GM19043 (cell line): ENCODE measurements around the gene PCDH1.

Experiments used
- ATAC-seq: cut with Tn5 transposase; IDR thresholded peaks from one replicate; pipeline ENCODE4 v1.9.1; 2021; ENCODE audit warnings: low read depth; ENCODE audit not compliant: unreplicated experiment

The PCDH1 gene

DNA sequence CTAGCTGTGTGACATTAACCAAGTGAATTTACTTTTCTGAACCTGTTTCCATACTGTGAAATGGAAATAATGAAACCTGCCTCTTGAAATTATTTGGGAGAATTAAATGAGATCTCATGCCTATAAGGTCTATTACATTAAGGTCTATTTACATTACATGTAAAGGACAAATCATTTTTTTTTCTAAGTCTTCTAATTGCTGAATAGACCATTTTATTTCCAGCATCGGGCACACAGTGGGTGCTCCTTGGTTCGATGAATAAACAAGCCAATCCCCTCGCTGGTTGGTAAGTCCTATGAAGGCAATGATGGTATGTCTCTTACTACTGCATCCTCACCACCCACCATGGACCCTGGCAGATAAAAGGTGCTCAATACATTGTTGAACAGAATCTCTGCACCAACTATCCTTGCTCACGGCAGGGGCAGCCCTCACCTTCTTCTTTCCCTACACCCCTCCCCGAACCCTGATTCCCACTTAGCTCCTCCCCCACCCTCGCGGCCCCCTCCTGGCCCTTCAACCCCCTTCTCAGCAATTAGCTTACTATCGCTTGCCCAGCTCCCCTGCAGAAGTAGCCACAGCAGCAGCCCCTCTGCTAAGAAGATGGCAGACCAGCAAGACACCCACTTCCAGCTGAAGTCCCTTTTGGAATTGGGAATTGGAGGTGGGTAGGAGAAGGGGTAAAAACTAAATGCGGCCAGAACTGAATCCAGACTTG lies 3.0 kb downstream of the PCDH1 start:
- ATAC-seq: no peak

DNA sequence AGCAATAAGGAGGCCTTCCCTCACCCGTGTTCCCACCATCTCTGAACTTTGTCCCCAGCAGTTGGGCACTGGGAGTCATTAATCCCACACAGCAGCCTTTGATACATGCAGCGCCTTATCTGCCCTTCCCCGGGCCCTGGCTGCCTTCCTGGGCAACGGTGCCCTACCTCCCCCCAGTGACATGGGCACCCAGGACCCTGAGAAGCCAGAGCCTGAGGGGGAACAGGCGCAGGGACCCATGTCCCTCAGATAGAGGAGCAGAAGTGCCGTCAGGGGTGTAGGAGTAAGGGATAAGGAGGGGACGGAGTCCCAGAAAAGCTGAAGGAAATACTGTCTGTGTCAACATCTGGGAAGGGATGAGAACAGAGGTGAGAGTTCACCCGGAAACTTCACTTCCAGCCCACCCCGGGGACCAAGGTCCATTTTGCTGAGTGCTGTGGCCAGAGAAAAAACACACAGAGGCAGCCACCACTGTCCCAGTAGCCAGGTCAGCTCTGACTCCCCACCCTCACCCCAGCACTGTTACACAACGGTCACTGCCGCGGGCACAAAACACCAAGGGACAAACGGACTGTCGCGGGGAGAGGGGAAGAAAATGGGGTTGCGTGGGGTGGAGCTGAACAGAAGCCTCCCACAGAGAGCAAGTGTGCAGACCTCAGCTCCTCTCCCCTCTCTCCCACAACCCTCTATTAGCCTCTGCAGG lies 3.8 kb downstream of the PCDH1 start:
- ATAC-seq: no peak

DNA sequence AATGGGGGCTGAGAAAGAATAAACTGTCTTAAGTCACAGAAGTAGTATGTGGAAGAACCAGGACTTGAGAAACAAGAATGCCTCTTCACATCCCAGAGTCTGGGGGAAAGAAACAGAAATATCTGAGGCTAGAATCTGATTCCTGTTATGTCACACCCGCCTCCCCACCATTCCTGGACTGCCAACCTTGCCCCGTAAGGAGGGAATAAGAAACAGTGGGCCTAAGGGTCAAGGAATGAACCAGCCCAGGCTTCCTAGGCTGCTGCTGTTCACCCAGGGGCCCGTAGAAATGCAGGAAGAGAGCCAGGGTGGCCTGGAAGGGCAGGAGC lies 4.3 kb downstream of the PCDH1 start:
- ATAC-seq: no peak

DNA sequence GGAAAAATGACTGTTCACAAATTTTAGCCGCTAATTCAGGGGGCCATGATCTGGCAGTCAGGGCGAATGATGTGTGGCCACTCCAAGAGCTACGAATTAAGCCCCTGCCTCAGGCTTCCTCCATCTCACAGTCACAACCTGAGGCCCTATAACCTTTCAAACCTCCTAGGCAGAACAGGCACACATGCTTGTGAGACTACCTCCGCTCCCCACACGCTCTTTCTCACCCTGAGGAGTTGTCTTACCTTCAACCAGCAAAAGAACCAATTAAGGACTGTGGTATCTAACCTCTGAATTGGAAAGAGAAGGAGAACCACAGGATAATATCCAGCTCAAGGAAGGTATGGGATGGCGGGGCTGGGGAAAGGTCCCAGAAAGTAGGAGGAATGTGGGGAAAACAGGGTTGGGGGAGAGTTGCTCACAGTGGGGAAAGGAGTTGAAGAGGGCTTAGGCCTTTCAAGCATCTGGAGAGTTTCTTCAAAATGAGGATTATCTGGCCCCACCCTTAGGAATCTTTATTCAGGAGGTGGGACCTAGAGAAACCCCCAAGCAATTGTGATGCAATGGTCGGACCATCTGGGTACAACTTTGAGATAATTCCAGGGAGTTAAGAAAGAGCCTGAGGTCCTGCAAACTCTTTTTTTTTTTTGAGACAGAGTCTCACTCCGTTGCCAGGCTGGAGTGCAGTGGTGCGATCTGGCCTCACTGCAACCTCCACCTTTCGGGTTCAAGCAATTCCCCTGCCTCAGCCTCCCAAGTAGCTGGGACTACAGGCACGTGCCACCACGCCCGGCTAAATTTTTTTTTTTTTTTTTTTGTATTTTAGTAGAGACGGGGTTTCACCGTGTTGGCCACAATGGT lies 5.5 kb downstream of the PCDH1 start:
- ATAC-seq: no peak

DNA sequence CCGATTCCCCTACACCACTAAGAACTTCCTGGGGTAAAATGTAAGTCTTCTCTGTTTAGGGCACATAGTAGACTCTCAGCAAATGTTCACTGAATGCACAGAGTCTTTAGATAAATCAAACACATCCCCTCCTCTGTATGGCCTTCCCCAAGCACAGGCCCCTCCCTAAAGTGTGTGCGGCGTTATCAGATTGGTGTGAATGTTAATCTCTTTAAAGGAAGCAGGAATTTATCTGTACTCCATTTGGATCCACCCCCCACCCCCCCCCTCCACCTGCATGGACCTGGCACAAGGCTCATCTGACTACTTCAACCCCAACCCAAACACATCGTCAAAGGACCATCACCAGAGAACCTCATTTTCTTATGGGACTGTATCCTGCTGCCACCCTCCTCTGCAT lies 6.3 kb downstream of the PCDH1 start:
- no peak for ATAC-seq

DNA sequence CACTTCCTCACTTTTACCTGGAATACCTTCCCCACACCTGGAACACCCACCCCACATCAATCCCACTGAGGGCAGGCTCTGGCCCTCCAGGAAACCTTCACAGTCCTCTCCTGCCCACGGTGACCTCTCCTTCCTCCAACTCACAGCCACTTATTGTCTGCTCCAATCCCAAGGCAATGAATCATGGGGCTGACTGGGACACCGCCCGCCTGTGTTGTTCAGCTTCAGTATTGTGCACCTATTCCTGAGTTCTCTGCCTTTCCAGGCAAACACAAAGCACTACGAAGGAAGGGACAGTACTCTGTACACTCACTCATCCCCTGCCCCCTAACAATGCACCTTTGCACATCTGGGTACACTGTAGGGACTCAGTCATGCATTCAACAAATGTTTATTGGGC lies 7.3 kb downstream of the PCDH1 start:
- ATAC-seq: no peak

DNA sequence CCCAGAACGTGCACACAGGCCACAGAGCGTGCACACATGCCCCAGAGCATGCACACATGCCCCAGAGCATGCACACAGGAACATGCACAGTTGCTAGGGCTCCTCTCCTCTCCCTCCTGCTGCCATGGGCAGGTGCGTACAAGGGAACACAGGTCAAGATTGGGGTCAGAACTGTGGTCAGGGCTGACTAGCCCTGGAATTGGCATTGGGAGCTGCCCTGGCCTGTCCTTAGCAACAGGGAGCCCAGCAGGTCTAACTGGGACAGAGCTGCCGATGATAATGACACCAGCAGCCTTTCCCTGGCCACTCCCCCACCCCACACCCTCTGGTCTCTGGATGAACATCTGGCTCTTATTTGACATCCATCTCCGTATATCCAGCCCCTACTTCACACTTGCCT lies 8.0 kb downstream of the PCDH1 start:
- no peak for ATAC-seq

DNA sequence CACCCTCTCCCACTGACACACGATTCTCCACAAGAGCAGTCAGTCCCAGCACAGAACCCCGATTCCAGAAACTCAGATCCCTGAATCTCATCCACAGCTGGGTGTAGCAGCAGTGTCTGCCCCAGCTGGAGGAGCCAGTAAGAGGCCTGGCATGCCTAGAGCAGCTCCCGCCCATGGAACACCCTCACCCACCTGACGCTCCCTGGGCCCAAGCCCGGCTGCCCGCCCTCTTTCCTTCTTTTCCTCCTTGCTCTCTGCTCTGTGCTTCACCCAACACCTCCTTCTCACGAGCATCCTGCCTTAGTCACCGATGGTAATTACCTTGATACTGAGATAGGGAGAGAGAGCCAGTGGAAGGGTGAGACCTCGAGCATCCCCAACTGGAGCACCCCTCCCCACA lies 8.7 kb downstream of the PCDH1 start:
- no peak for ATAC-seq

DNA sequence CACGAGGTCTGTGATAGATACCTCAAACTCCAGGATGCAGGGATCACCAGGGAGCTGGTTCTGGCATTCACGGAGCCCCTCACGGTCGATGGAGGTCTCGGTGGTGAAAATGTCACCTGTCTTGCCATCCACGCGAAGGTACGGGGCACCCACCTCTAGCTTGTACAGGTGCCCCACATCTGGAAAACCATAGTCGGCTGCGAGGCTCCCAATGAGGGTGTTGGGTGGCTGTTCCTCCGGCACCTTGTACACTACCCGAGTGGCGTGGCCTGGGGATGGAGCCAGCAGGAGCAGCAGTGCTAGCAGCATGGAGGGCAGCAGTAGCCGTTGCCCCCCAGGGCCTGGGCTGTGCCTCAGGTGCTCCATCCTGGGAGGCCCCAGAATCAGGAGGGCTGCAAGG lies 9.2 kb downstream of the PCDH1 start:
- ATAC-seq: no peak

DNA sequence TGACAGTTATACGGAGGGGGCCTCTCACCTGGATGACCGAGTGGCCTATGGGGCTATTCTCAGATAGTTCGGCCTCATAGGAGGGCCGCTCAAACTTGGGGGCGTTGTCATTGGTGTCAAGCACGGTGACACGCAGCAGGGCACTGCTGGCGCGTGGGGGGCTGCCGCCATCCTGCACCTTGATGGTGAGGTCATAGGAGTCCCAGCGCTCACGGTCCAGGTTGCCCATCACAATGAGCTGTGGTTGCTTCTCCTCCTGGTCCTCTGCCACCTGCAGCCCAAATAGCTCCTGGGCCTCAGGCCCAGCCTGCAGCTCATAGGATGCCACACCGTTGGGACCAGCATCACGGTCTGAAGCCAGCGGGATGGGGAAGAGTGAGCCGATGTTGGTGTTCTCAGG lies 9.7 kb downstream of the PCDH1 start:
- no peak for ATAC-seq

DNA sequence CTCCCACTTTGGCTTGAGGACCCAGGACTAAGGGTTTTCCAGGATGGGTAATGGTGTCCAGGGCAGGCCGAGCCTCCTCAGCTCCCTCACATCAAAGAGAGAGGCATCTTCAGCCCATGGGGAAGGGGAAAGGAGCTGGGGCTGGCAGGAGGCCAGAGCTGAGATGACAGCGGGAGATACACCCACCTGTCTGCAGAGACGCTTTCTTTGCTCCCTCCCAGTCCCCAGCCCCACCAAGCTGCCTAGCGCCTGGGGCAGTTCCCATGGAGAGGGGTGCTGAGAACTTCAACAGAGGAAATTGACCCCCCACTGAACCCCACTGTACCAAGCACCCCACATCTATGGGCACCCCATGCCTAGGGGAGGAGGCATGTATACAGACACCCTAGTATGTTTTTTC lies 10.6 kb downstream of the PCDH1 start:
- no peak for ATAC-seq

DNA sequence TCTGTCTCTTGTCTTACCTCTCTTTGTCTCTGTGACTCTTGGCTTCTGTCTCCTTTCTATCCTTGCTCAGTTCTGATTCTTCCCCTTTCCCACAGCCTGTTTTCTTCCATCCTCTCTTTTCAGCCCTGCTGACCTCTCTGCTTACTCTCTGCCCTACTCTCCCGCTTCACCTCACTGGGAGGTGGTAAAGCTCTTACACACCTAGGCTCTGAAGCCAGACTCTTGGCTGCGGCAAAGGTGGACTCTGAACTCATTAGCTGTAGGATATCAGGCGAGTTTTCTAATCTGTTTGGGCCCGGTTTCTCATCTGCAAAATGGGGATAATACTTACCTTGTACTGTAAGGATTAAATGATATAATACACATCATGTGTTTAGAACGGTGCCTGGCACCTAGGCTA lies 11.1 kb downstream of the PCDH1 start:
- no peak for ATAC-seq

DNA sequence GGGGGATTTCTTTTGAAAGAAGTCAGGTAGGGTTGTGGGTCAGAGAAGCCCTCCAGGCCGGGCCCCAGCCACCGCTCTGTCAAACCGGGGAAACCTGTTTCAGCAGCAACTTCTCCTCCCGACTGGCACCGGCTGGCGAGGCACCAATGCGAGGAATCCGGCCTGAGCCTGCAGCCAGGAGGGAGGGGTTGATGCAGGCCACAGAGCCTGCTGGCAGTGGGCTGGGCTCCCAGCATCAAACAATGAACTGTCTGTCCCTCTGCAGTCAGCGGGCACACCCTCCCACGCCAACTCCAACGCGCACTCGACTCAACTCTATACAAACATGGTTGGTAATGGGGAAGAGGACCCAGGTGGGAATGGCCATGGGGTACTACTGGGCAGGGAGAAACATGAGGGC lies 12.1 kb downstream of the PCDH1 start:
- no peak for ATAC-seq

DNA sequence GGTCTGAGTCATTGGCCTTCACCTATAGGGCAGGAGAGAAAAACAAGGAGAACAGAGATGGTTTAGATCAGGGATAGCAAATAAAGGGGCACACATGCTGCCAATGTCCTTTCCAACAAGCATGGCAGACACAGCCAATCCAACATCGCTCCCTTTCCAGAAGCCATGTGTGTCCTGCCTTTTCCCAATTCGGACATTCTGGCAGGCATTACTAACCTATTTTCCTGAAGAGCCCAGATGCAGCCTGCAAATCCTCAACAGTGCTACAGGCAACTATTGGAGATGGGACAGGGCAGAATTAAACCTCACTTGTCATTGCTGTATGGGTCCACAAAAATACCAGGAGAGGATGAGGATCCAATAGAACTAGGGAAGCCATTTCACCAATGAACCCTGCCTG lies 12.8 kb downstream of the PCDH1 start:
- no peak for ATAC-seq

DNA sequence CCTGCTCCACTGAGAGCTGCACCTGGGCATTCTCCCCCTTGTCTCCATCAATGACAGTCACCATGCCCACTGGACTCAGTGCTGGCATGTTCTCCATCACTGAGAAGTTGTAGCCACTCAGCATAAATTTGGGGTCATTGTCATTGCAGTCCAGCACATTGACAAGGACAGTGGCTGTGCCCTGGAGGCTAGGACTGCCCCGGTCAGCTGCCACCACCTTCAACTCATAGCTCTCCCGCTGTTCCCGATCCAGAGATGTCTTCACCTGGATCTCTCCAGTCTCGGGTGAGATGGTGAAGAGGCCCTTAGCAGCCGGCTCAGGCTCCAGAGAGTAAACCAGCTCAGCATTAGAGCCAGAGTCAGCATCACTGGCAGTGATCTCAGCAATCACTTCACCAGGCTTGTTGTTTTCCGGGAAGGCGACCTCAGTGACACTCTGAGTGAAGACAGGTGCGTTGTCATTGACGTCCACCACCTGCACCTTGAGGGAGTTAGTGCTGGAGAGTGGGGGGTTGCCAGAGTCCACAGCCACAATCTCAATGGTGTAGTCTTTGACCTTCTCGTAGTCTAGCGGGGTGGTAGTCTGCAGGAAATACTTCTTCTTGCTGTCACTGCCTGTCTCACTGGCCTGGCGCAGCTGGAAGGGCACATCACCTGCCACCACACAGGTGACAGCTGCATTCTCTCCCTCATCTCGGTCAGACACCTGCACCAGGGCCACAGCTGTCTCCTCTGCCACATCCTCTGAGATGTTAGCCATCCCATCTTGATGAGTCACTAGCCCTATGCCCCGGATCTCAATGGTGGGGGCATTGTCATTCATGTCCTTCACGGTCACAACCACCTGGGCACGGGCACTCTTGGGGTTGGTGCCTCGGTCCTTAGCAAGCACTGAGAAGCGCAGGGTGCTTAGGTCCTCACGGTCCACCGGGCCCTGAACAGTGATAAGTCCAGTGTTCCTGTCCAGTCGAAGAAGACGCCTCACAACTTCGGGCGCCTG lies 13.5 kb downstream of the PCDH1 start:
- no peak for ATAC-seq

DNA sequence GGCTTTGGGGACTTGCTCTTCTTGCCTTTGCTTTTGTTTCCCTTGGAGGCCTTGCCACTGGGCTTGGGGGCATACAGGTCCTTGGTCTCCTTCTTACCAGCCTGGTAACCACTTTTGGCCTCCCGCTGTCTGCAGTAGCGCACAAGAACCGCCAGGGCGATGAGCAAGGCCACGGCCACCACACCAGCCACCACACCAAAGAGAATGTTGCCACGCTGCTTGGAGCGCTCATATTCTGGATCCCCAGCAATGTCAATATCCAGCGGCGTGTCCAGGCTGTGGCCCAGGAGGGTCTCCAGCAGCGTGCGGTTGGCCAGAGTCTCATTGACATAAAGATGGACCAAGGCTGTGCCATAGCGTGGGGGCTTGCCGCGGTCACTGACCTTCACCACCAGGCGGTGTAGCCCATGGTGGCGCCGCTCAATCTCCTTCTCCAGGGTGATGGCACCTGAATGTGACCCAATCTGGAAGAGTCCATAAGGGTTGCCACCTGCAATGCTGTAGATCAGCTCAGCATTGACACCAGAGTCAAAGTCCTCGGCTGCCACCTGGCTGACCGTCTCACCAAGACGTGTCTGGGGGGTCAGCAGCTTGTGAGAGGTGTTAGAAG lies 14.5 kb downstream of the PCDH1 start:
- no peak for ATAC-seq

DNA sequence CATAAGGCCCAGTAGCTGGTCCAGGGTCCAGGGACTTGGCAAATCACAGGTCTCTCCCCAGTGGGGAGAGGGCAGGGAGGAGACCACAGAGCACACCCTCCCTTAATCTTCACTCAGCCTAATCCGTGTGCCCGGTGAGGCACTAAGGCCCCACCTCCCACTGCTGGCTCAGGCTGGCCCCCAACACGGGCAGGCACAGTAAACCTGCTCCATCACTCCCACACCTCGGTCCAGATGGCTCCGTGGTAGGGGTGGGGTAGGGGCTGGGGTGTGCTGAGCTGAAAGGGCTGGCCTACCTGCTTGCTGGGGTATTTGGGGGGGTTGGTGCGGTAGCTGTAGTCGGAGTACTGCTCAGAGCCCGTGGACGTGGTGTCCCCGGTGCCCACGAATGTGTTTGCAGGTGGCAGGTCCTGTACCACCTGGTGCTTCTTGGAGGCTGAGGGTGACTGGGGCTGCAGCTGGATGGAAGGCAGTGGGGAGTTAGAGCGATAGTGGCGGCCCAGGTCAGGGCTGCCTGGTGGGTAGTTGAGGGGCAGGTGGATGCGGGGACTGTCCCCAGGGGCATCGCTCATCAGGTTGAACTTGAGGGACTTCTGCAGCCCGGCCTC lies 15.2 kb downstream of the PCDH1 start:
- no peak for ATAC-seq

DNA sequence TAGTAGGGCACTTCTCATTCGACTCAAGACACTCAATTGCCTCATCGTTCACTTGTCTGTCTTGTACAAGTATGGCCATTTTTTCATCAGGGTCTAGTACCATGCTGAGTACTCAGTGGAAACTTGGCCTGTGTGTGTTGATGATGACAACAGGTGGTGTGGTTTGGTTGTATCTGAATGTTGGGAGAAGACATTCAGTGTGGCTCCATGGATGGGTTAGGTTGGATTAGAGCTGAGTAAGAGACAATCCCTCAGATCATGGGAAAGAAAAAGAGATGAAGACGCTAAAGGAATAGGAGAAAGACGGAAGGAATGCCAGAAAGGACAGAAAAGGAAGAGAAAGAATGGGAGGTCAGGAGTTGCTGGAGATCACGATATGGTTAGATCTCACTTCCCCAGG lies 17.0 kb downstream of the PCDH1 start:
- ATAC-seq: no peak

DNA sequence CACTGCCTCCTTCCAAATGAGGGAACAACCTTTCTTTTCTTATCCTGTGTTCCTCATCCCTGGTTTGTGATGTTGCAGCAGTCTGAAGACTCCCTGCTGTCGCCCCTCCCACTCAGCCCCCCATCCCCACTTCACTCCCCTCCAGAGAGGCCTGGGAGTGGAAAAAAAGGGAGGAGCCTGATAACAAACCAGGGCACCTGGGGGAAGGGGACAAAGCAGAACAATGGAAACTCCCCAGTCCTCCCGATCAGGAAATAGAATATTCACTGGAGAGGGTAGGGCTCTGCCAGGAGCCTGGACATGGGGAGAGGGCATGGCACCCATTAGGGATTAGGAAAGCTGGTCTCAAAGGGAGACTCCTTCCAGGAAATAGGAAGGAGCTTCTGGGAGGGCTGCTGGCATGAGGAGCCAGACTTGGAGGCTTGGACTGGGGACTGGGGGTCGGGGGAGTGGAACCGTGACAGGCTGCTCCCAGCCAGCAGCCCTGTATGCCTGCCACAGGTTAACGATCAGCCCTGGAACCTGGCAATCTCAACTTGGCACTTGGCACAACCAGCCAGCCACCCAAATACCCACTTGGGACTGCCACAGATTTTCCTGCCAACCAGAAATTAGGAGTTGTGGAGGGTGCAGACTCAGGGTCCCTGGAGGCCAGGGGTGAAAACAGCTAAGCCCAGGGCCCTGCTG lies 20.0 kb downstream of the PCDH1 start:
- ATAC-seq: no peak
